SK-N-SH (cell line): ENCODE data around the gene CELSR1.

Experiments used
- POLR2AphosphoS5 ChIP-seq: IDR thresholded peaks from 2 replicates; pipeline ENCODE4 v1.6.1; 2012; ENCODE audit warnings: low read depth, low read length
- TF ChIP-seq, protein P1 (sequence below): IDR thresholded peaks from 2 replicates; pipeline ENCODE4 v1.4.0; 2012; ENCODE audit warnings: low read depth, borderline replicate concordance

- TF ChIP-seq POLR2AphosphoS5 = no peak
- TF ChIP-seq, protein P1, sequence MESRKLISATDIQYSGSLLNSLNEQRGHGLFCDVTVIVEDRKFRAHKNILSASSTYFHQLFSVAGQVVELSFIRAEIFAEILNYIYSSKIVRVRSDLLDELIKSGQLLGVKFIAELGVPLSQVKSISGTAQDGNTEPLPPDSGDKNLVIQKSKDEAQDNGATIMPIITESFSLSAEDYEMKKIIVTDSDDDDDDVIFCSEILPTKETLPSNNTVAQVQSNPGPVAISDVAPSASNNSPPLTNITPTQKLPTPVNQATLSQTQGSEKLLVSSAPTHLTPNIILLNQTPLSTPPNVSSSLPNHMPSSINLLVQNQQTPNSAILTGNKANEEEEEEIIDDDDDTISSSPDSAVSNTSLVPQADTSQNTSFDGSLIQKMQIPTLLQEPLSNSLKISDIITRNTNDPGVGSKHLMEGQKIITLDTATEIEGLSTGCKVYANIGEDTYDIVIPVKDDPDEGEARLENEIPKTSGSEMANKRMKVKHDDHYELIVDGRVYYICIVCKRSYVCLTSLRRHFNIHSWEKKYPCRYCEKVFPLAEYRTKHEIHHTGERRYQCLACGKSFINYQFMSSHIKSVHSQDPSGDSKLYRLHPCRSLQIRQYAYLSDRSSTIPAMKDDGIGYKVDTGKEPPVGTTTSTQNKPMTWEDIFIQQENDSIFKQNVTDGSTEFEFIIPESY = no peak
These were observed 59.3 kb downstream of the CELSR1 start for GRCh38 chr22:46478083-46478551.
